PC-9 (cell line): ENCODE measurements around the gene LPAR1.

ENCODE experiments used
- CTCF ChIP-seq: fragments of 200-600 bp; sonication (generic); conservative IDR thresholded peaks from 2 replicates; pipeline ENCODE4 v1.6.1; 2017; ENCODE audit warnings: mixed run types, antibody characterized with exemption, mild to moderate bottlenecking, moderate library complexity
- EZH2 ChIP-seq: fragments of 200-600 bp; sonication (generic); IDR thresholded peaks from 2 replicates; pipeline ENCODE4 v1.8.0; 2017; ENCODE audit warnings: antibody characterized with exemption, low read depth

GRCh38 chr9:110969971-110970386, 68.3 kb downstream of the LPAR1 start:
- TF ChIP-seq CTCF (no peak), EZH2 (no peak)
